OCI-LY3 (cell line): ENCODE measurements around the gene ZMIZ1.

ENCODE experiments used
- EZH2phosphoT487 ChIP-seq: fragments of 200-600 bp; shearing (Covaris generic); IDR thresholded peaks from 2 replicates; pipeline ENCODE4 v1.6.1; 2018; ENCODE audit warnings: antibody characterized with exemption, mixed run types, low read depth
- TF ChIP-seq, protein P1 (sequence below): fragments of 200-600, 300-600 bp; sonication (generic); IDR thresholded peaks from 2 replicates; pipeline ENCODE4 v1.5.1; 2014; ENCODE audit warnings: antibody characterized with exemption, low read length, low read depth

DNA sequence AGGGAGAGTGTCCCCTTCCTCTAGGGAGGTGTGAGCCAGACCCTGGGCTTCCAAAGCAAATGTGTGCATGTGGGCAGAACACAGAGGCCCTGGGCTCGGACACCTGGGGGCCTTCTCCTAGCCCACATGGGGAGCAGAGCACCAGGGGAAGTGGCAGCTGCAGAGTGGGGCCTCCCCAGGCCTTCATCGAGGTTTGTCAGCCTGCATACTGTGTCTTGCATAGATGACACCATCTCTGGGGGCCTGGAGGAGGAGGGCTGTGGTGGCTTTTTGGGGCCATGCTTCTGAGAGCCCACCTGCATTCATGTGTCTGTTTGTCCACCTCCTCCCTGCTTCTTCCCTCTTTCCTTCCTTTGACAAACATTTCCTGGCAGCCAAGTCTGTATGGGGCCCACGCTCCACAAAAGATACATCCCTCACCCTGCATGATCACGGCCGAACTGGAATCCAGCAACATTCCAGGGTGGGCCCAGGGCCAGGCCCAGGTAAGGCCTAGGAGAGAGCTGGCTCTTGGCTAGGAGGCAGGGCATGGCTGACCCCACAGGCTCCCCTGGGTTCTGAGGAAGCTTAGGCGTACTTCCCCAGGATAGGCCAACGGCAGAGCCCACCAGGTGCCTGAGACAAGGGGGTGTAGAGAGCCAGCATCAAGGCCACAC, 79.2 kb downstream of the ZMIZ1 start:
- TF ChIP-seq, protein P1, sequence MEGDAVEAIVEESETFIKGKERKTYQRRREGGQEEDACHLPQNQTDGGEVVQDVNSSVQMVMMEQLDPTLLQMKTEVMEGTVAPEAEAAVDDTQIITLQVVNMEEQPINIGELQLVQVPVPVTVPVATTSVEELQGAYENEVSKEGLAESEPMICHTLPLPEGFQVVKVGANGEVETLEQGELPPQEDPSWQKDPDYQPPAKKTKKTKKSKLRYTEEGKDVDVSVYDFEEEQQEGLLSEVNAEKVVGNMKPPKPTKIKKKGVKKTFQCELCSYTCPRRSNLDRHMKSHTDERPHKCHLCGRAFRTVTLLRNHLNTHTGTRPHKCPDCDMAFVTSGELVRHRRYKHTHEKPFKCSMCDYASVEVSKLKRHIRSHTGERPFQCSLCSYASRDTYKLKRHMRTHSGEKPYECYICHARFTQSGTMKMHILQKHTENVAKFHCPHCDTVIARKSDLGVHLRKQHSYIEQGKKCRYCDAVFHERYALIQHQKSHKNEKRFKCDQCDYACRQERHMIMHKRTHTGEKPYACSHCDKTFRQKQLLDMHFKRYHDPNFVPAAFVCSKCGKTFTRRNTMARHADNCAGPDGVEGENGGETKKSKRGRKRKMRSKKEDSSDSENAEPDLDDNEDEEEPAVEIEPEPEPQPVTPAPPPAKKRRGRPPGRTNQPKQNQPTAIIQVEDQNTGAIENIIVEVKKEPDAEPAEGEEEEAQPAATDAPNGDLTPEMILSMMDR = no peak
- no peak for TF ChIP-seq EZH2phosphoT487
